ENCODE measurements around the gene CNTN4.
"Not testable (repeated sequence)": the region's sequence is repeated elsewhere in the genome, so short reads cannot be mapped to it uniquely, and the experiment has no call there.

- TF ChIP-seq CTCF (IDR thresholded peaks at IDR 0.05; ENCODE audit: extremely low read depth in 1 of 2, insufficient read depth in 1 of 2, low read depth in 1 of 2, low read length in 2 of 2); POLR2AphosphoS5 (IDR thresholded peaks at IDR 0.05; ENCODE audit: insufficient read depth, low read depth, low read length); MYC (IDR thresholded peaks at IDR 0.05; ENCODE audit: low read depth, low read length); POLR2A (IDR thresholded peaks at IDR 0.05; ENCODE audit: low read depth, low read length); FOS (IDR thresholded peaks at IDR 0.05; ENCODE audit: borderline replicate concordance, insufficient read depth, low read length): not testable (repeated sequence)
Observed at GRCh38 chr3:2083558-2083957, 15.1 kb upstream of the CNTN4 start.

Data from endothelial cell of umbilical vein (primary cell).